HepG2 (cell line): Measurements from ENCODE around the gene ALDH4A1. TPM values are rescaled to one million over a fixed set of nuclear protein-coding genes. Genes with fewer than 3 reads are reported as not detected.
A peak's percentile ranks its signal among the peaks of the same experiment; 100 is the strongest.

Experiments
- ATAC-seq: fragments of 200-7000 bp; cut with Tn5 transposase; 3 replicates; pipeline ENCODE4 v1.9.1; 2020; ENCODE audit warnings: mild to moderate bottlenecking, moderate library complexity
- BruUV-seq: library from RNA; stranded (reverse); fragments of 400-500 nt; replicated peaks from 2 replicates; lab custom pipeline; 2021; lab: Mats Ljungman, UMichigan
- CTCF ChIA-PET: fragments of 300-600 bp; formaldehyde crosslinking; extraction: SDS; loops from one replicate; lab custom pipeline; 2021; ENCODE audit warnings: low total read pairs, inconsistent platforms, low intra/inter-chr PET ratio; lab: Yijun Ruan, JAX
- POLR2A ChIA-PET: fragments of 350-600 bp; sonication (Branson Sonifier 250); formaldehyde crosslinking; loops from one replicate; lab custom pipeline; 2020; ENCODE audit warnings: antibody characterized with exemption, inconsistent platforms; lab: Yijun Ruan, JAX
- DNase-seq: peaks from one replicate; pipeline ENCODE4 v3.0.0-alpha.2; 2015; ENCODE audit warnings: low spot score
- FAIRE-seq: peaks from 3 replicates; lab custom pipeline; 2011; peaks lifted over from hg19 to GRCh38; lab: Jason Lieb, UNC
- H2AFZ ChIP-seq: one replicate; pipeline ENCODE4 v1.6.1; 2011; ENCODE audit warnings: low read length, inconsistent platforms
- H3K27ac ChIP-seq: fragments of 300-600 bp; 3 replicates; pipeline ENCODE4 v1.8.0; 2011; ENCODE audit warnings: mixed run types, mild to moderate bottlenecking, mixed read lengths, low read length, inconsistent platforms; ENCODE audit not compliant: insufficient read depth; ENCODE audit errors: extremely low read length
- H3K27me3 ChIP-seq, 2 experiments: fragments of 200-600 bp in 1 of 2; 2 replicates in 1 of 2; 3 replicates in 1 of 2; pipeline versions ENCODE4 v1.6.0 to v1.8.0; 2011; ENCODE audit warnings: low read length in 2 of 2, mild to moderate bottlenecking in 2 of 2, moderate library complexity in 2 of 2, inconsistent platforms in 1 of 2; ENCODE audit not compliant: insufficient read depth in 2 of 2, control insufficient read depth in 1 of 2
- H3K36me3 ChIP-seq, 2 experiments: fragments of 200-600 bp in 1 of 2; replicated peaks in 1 of 2; 2 replicates in 1 of 2; 3 replicates in 1 of 2; pipeline versions ENCODE4 v1.5.1 to v1.8.0; 2011; ENCODE audit warnings: low read length in 2 of 2, inconsistent platforms in 1 of 2; ENCODE audit not compliant: insufficient read depth in 2 of 2, control insufficient read depth in 1 of 2
- H3K4me1 ChIP-seq: 2 replicates; pipeline ENCODE4 v1.5.1; 2012; ENCODE audit warnings: low read length, inconsistent platforms; ENCODE audit not compliant: insufficient read depth
- H3K4me2 ChIP-seq: 2 replicates; pipeline ENCODE4 v1.6.0; 2011; ENCODE audit warnings: low read depth, low read length, inconsistent platforms
- H3K4me3 ChIP-seq, 3 experiments: fragments of 200-600 bp in 1 of 3; sonication (generic), shearing (Covaris generic) in 1 of 3; replicated peaks in 1 of 3; 2 replicates each; pipeline ENCODE4 v1.5.1; 2011 to 2016; ENCODE audit warnings: low read length in 3 of 3, inconsistent platforms in 2 of 3, low read depth in 2 of 3, mild to moderate bottlenecking in 2 of 3, control low read depth in 1 of 3, mixed read lengths in 1 of 3; ENCODE audit not compliant: insufficient read depth in 1 of 3
- H3K79me2 ChIP-seq: one replicate; pipeline ENCODE4 v1.6.1; 2011; ENCODE audit warnings: low read length, inconsistent platforms; ENCODE audit not compliant: insufficient read depth
- H3K9ac ChIP-seq: 2 replicates; pipeline ENCODE4 v1.6.0; 2011; ENCODE audit warnings: mild to moderate bottlenecking, low read depth, low read length, inconsistent platforms; ENCODE audit not compliant: insufficient read depth
- H3K9me3 ChIP-seq: 2 replicates; pipeline ENCODE4 v1.5.1; 2012; ENCODE audit warnings: mild to moderate bottlenecking, low read length
- H4K20me1 ChIP-seq: 2 replicates; pipeline ENCODE4 v1.6.0; 2011; ENCODE audit warnings: inconsistent platforms, mild to moderate bottlenecking, low read length, moderate library complexity; ENCODE audit not compliant: insufficient read depth
- POLR2A ChIP-seq, 2 experiments: IDR thresholded peaks; 2 replicates each; pipeline ENCODE4 v1.6.1; 2011; ENCODE audit warnings: low read depth in 2 of 2, low read length in 2 of 2, mild to moderate bottlenecking in 1 of 2, moderate library complexity in 1 of 2; ENCODE audit not compliant: insufficient read depth in 1 of 2
- POLR2G ChIP-seq: fragments of 200-400 bp; formaldehyde crosslinking; IDR thresholded peaks from 2 replicates; pipeline ENCODE4 v1.6.1; 2018; ENCODE audit warnings: mild to moderate bottlenecking, low read depth, low read length, moderate library complexity
- SAFB2 ChIP-seq: sonication (generic); formaldehyde crosslinking; IDR thresholded peaks from 2 replicates; pipeline ENCODE4 v1.5.1; 2020; ENCODE audit warnings: missing genetic modification reagents, low read depth, mild to moderate bottlenecking, borderline replicate concordance
- YEATS4 ChIP-seq: sonication (generic); formaldehyde crosslinking; IDR thresholded peaks from 2 replicates; pipeline ENCODE4 v1.4.0; 2020; ENCODE audit warnings: missing genetic modification reagents, borderline replicate concordance
- ZNF224 ChIP-seq: sonication (generic); formaldehyde crosslinking; IDR thresholded peaks from 2 replicates; pipeline ENCODE4 v1.5.0; 2020; ENCODE audit warnings: mild to moderate bottlenecking, missing genetic modification reagents
- WGBS: methylation state at CpG from one replicate; pipeline ENCODE4 v1.1.6; 2017; ENCODE audit warnings: low lambda C conversion rate; 5-methylcytosine and 5-hydroxymethylcytosine counted together
- in situ Hi-C: cut with HindIII; loops from 2 replicates; pipeline ENCODE4 v1.10.0; 2017; ENCODE audit warnings: low pct_unique_long_range_greater_than_20kb; ENCODE audit not compliant: extremely low pct_ligation_motif_present
- intact Hi-C: fragments of 100-400 bp; cut with micrococcal nuclease; formaldehyde crosslinking; loops from one replicate; pipeline ENCODE4 v1.10.0; 2022; ENCODE audit not compliant: unreplicated experiment
- polyA plus RNA-seq, 8 experiments: library from polyadenylated mRNA; depleted of rRNA in 3 of 8; stranded (reverse) in 7 of 8; unstranded in 1 of 8; fragments of >200 nt; fragmentation: Illumina TruSeq in 4 of 8; extraction: Trizol in 4 of 8; gene quantifications; 2 replicates each; pipeline versions ENCODE4 v1.2.1 to v1.2.3, GENCODE V29; 2011 to 2016; ENCODE audit warnings: low read depth in 4 of 8, missing spikeins in 1 of 8, mixed read lengths in 1 of 8; ENCODE audit not compliant: insufficient read depth in 1 of 8
- total RNA-seq, 5 experiments: library from RNA; depleted of rRNA; stranded (reverse); fragments of >200 nt; fragmentation: Illumina TruSeq; extraction: Trizol; gene quantifications; 2 replicates each; pipeline ENCODE4 v1.2.3, GENCODE V29; 2016; ENCODE audit warnings: low read depth in 1 of 5
- TF ChIP-seq, protein P1 (sequence below): sonication (generic); formaldehyde crosslinking; IDR thresholded peaks from 2 replicates; pipeline ENCODE4 v1.5.1; 2020; ENCODE audit warnings: missing genetic modification reagents, mild to moderate bottlenecking, borderline replicate concordance
- TF ChIP-seq, protein P2 (sequence below): sonication (generic); formaldehyde crosslinking; IDR thresholded peaks from 2 replicates; pipeline ENCODE4 v1.4.0; 2020; ENCODE audit warnings: low read depth, mild to moderate bottlenecking, missing genetic modification reagents
- TF ChIP-seq, protein P3 (sequence below): sonication (generic); formaldehyde crosslinking; conservative IDR thresholded peaks from 2 replicates; pipeline ENCODE4 v1.4.0; 2020; ENCODE audit warnings: mild to moderate bottlenecking, missing genetic modification reagents, moderate library complexity
- TF ChIP-seq, protein P4 (sequence below): sonication (generic); formaldehyde crosslinking; IDR thresholded peaks from 2 replicates; pipeline ENCODE4 v1.4.0; 2020; ENCODE audit warnings: missing genetic modification reagents

Gene ALDH4A1
- total and polyA plus RNA-seq, 2 of the 13 experiments (the other 11 are each of a cell fraction or from before 2014, with no cell fraction given): 76.4 to 240 TPM

DNA sequence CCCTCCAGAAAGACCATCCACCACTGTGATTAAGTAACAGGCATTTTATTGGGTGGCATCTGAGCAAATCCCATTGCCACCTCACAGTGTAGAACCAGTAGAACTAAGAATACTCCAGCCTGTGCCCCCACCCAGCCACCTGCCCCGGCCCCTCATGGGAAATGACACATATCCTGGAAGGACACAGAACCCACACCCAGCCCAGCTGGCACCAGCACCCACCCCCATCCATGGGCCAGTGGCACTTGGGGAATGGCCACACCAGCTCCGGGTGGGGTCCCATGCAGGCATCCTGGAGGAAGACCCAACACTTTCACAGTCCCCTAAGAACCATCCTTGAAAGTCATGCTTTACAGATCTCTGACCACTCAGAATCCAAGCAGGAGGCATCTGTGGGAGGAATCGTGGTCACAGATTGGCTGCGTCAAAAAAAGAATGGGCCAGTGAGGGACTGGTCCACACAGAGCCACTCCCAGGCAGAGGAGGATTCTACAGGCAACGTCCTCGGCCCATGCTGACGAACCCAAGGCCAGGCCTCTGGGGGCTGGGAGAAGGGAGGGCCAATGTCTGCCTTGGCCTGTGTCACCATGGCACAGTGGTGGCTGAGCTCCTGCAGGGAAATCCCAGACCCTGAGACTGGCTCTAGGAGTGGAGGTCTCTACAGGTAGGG lies 30.8 kb downstream of the ALDH4A1 start:
- H3K79me2 ChIP-seq: no peaks in the 10 kb centered on the region
- H3K36me3 ChIP-seq: peaks cover 19 to 40% of the 10 kb centered on the region in 2 experiments
- WGBS: 100% methylated on average over 3 of the region's 7 CpGs
- DNase-seq: no peak
- H3K4me3 ChIP-seq: no peak overlapping the region
- no peak overlapping the region for H3K4me2 ChIP-seq
- peaks cover 1 to 7% of the 10 kb centered on the region in 2 experiments; a peak in 4 of 5 replicates for H3K27me3 ChIP-seq
- no TSS peak for BruUV-seq
- intact Hi-C loops: no loop called here
- no peak overlapping the region for H3K9ac ChIP-seq
- ChIA-PET CTCF (no interaction called here), POLR2A (no interaction called here)
- in situ Hi-C loops: no loop called here
- FAIRE-seq: no peak
- no peak for ATAC-seq
- peaks cover 3% of the 10 kb centered on the region for H3K4me1 ChIP-seq
- peaks cover 20% of the 10 kb centered on the region; the same call in 1 of the 2 replicates for H4K20me1 ChIP-seq
- H2AFZ ChIP-seq: no peak overlapping the region
- TF ChIP-seq SAFB2 (CRISPR knock-in tag) (no peak), POLR2G (0 out of 2 replicates have a peak, but pooled peaks have one; percentile 24)
- no peaks in the 10 kb centered on the region for H3K9me3 ChIP-seq
- no peak overlapping the region for H3K27ac ChIP-seq

DNA sequence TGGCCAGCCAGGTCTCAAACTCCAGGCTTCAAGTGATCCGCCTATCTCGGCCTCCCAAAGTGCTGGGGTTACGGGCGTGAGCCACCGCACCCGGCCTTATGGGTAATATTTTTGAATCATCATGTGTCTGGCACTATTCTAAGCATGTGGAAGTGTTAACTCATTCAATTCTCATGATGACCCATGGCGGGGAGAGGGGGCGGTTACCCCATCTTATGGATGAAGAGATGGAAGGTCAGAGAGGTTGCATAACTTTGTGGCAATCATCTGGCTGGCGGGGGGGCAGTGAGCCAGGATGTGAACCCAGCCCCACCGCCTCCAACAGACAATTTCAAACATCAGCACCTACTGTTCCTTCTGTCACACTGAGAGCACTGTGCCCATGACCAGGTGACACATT lies 31.4 kb downstream of the ALDH4A1 start:
- ATAC-seq (no peak), DNase-seq (no peak), FAIRE-seq (no peak)
- BruUV-seq: no TSS peak
- in situ Hi-C loops: no loop called here
- no peak overlapping the region for H3K27ac ChIP-seq
- no peaks in the 10 kb centered on the region for H3K79me2 ChIP-seq
- peaks cover 18% of the 10 kb centered on the region; the same call in 1 of the 2 replicates for H4K20me1 ChIP-seq
- POLR2A ChIA-PET: no interaction called here
- H3K27me3 ChIP-seq: peaks cover 1 to 12% of the 10 kb centered on the region in 2 experiments; a peak in 4 of 5 replicates
- H3K4me3 ChIP-seq: no peak overlapping the region
- H3K4me1 ChIP-seq: peaks cover 9% of the 10 kb centered on the region
- no peak overlapping the region for H3K9ac ChIP-seq
- H3K36me3 ChIP-seq: peaks cover 17 to 34% of the 10 kb centered on the region in 2 experiments
- intact Hi-C loops: no loop called here
- H3K9me3 ChIP-seq: no peaks in the 10 kb centered on the region
- no peak overlapping the region for H3K4me2 ChIP-seq
- WGBS: 97% methylated on average over 9 of the region's 10 CpGs
- CTCF ChIA-PET: no interaction called here
- H2AFZ ChIP-seq: no peak overlapping the region
- TF ChIP-seq, protein P1, sequence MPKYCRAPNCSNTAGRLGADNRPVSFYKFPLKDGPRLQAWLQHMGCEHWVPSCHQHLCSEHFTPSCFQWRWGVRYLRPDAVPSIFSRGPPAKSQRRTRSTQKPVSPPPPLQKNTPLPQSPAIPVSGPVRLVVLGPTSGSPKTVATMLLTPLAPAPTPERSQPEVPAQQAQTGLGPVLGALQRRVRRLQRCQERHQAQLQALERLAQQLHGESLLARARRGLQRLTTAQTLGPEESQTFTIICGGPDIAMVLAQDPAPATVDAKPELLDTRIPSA: no peak
- TF ChIP-seq, protein P2, sequence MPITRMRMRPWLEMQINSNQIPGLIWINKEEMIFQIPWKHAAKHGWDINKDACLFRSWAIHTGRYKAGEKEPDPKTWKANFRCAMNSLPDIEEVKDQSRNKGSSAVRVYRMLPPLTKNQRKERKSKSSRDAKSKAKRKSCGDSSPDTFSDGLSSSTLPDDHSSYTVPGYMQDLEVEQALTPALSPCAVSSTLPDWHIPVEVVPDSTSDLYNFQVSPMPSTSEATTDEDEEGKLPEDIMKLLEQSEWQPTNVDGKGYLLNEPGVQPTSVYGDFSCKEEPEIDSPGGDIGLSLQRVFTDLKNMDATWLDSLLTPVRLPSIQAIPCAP (CRISPR knock-in tag): no peak
- TF ChIP-seq, protein P3, sequence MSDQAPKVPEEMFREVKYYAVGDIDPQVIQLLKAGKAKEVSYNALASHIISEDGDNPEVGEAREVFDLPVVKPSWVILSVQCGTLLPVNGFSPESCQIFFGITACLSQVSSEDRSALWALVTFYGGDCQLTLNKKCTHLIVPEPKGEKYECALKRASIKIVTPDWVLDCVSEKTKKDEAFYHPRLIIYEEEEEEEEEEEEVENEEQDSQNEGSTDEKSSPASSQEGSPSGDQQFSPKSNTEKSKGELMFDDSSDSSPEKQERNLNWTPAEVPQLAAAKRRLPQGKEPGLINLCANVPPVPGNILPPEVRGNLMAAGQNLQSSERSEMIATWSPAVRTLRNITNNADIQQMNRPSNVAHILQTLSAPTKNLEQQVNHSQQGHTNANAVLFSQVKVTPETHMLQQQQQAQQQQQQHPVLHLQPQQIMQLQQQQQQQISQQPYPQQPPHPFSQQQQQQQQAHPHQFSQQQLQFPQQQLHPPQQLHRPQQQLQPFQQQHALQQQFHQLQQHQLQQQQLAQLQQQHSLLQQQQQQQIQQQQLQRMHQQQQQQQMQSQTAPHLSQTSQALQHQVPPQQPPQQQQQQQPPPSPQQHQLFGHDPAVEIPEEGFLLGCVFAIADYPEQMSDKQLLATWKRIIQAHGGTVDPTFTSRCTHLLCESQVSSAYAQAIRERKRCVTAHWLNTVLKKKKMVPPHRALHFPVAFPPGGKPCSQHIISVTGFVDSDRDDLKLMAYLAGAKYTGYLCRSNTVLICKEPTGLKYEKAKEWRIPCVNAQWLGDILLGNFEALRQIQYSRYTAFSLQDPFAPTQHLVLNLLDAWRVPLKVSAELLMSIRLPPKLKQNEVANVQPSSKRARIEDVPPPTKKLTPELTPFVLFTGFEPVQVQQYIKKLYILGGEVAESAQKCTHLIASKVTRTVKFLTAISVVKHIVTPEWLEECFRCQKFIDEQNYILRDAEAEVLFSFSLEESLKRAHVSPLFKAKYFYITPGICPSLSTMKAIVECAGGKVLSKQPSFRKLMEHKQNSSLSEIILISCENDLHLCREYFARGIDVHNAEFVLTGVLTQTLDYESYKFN (CRISPR knock-in tag): no peak
- TF ChIP-seq POLR2A (IDR thresholded peaks at IDR 0.05; ENCODE audit: insufficient read depth in 1 of 2, low read depth in 2 of 2, low read length in 2 of 2) (0 out of 4 replicates have a peak, but pooled peaks of 1 of the 2 experiments have one; percentile 7), ZNF224 (no peak), YEATS4 (CRISPR knock-in tag) (no peak), POLR2G (peak; percentile 26; the same call in 1 of the 2 replicates)
- TF ChIP-seq, protein P4, sequence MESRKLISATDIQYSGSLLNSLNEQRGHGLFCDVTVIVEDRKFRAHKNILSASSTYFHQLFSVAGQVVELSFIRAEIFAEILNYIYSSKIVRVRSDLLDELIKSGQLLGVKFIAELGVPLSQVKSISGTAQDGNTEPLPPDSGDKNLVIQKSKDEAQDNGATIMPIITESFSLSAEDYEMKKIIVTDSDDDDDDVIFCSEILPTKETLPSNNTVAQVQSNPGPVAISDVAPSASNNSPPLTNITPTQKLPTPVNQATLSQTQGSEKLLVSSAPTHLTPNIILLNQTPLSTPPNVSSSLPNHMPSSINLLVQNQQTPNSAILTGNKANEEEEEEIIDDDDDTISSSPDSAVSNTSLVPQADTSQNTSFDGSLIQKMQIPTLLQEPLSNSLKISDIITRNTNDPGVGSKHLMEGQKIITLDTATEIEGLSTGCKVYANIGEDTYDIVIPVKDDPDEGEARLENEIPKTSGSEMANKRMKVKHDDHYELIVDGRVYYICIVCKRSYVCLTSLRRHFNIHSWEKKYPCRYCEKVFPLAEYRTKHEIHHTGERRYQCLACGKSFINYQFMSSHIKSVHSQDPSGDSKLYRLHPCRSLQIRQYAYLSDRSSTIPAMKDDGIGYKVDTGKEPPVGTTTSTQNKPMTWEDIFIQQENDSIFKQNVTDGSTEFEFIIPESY (CRISPR knock-in tag): no peak
